ENCODE data around the gene IGSF21.
"Not testable (repeated sequence)": the region's sequence is repeated elsewhere in the genome, so short reads cannot be mapped to it uniquely, and the experiment has no call there.

IGSF21 gene

DNA sequence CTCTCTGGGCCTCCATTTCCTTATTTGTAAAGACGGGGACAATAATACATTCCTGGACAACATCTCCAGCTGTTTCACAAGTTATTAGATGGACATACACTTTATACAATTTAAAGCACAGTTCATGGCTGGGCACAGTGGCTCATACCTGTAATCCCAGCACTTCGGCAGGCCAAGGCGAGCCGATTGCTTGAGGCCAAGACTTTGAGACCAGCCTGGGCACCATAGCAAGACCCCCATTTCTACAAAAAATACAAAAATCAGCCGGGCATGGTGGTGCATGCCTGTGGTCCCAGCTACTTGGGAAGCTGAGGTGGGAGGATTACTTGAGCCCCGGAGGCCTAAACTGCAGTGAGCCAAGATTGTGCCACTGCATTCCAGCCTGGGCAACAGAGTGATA, 34.1 kb downstream of the IGSF21 start:
- H3K4me3 ChIP-seq, result no peak overlapping the region
- H3K27ac ChIP-seq, result no peak overlapping the region

DNA sequence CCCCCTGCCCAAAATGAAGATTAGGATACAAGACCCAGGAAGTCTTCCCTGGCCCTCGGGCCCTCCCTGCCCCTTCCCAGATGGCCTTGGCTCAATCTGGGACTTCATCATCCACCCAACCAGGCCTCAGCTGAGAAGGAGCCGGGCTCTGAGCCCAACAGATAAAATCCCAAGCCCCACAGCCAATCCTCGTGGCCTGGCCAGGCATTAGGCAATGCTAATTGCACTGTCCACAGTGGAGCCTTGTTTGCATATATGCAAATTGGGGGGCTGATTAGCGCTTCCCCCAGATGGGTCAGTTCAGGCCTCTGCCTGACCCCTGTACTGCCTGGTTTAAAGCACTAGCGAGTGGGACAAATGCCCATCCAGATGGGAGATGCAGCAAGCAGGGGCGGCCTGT, 34.9 kb downstream of the IGSF21 start:
- no peak overlapping the region for H3K27ac ChIP-seq

DNA sequence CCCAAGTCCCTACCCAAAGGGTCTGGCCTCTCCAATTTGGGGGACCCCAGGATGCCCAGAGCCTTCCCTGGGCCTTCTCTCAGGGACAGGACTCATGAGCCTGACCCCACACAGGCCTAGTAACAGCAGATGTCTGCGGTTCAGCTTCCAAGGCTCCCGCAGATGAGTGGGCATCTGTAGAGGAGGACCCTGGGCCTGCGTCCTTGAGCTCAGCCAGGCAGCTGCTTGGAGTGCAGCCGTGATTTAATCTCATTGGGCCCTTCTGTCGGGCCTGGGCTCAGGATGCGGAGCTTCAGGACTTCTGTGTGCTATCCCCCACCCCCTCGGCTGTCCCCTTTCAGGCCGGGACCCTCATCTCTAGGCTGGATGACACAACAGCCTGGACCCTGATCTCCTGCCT, 35.4 kb downstream of the IGSF21 start:
- Histone ChIP-seq H3K27ac (no peak overlapping the region), H3K4me3 (no peak overlapping the region)

More for the DNA sequence above, 34.9 kb downstream of the IGSF21 start:
- H3K4me3 ChIP-seq, result no peak overlapping the region

DNA sequence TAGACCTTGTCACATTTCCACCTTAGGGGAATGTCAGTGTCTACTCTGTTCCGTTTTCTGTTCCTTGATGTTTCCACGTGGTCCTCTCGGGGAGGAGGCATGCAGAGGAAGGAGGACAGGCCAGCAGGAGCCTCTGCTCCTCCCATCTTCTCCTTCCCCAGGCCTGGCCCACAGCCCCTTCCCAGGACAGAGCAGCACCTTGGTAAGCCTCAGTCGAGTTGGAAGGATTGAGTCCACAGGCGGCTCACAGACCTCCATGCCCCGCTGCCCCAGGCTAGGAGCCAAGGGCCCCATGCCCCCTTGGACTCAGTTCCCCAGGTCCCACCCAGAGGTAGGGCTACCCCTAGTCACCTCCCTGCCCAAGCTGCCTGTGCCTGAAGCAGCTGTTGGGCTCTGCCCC, 36.5 kb downstream of the IGSF21 start:
- no peak overlapping the region for H3K27ac ChIP-seq
- H3K4me3 ChIP-seq, result no peak overlapping the region

DNA sequence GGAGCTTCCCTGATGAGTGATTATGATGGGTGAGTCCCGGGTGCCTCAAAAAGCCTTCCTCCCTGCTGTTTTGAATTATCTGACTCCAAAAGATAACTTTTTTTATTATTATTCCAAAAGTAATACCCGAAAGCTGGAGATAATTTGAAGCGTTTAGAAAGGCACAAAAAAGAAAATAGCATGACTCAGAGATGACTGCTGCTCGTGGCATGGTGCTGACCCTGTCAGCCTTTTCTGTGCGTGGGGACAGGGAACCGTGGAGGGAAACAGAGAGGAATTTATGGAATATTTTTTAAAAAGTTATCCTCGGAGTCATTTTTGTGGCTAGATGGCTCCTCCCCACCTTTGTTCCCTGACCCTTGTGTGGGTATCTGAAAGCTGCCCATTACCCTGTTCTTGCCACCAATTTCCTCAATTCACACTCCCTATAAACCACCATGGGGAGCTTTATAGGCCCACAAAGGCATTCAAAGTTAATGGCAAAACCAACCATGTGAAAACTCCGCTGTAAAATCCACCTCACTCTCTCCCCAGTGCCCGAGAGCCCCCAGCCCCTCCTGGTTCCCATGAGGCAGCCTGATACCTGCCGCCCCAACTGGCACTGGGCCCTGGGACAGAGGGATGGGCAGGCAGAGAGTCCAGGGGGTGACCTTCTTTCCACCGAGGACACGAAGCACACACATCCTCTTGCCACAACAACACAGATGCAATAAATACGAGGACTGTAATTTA, 37.5 kb downstream of the IGSF21 start:
- H3K27ac ChIP-seq, result no peak overlapping the region
- H3K4me3 ChIP-seq, result no peak overlapping the region

DNA sequence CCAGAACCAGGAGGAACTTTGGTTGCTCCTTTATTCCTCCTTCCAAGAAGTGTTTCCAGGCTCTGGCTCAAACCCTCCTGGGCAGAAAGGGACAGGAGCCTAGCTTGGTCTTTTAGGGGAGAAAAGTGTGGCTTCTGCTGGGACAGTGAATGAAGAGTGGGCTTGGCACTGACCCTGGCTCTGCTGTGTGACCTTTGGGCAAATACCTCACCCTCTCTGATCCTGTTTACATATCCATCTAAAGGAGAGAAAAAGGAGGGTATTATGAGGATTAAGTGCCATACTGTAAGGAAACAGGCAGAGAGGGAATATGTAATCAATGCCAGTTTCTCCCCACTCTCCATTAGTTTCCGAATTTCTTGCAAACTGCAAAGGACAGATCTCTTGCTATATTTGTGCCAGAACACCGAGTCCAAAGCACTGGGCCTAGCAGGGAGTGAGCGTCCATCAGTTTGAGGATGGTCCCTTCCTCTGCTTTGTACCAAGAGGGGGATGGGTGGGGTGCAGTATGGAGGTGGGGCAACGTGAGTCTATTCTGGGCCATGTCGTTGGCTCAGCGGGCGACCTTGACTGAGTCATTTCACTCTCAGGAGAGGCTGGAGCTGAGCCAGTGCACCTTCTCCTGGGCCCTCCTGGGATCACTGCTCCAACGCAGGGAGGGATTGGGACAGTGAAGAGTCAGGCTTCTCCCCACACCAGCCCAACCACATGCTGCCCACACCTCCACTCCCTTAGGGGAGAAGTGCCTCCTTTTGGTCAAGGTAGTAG, 38.4 kb downstream of the IGSF21 start:
- Histone ChIP-seq H3K27ac (no peak overlapping the region), H3K4me3 (no peak overlapping the region)

DNA sequence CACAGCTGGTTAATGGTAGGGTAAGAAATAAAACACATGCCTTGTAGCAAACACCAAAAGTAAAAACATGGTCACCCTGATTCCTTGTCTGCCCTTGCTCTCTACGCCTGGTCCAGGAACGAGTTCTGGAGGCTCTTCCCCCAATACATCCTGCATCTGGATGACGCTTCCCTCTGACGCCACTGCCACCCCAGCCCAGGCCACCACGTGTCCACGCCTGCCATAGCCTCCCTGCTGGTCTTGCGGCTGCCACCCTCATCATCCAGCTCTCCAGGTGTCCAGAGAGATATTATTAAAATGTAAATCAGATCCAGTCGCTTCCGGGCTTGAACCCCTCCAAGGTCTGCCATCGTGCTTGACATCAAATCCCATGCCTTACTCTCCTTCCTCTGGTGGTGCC, 39.3 kb downstream of the IGSF21 start:
- Histone ChIP-seq H3K27ac (no peak overlapping the region), H3K4me3 (no peak overlapping the region)

DNA sequence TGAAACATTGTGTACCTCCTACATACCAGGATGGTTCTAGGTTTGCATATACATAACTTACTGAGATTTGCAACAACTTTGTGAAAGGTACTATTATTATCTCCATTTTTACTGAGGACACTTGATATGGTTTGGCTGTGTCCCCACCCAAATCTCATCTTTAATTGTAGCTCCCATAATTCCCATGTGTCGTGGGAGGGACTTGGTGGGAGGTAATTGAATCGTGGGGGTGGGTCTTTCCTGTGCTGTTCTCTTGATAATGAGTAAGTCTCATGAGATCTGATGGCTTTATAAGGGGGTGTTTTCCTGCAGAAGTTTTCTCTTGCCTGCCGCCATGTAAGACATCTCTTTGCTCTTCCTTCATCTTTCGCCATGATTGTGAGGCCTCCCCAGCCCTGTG, 40.1 kb downstream of the IGSF21 start:
- Histone ChIP-seq H3K27ac (no peak overlapping the region), H3K4me3 (no peak overlapping the region)

DNA sequence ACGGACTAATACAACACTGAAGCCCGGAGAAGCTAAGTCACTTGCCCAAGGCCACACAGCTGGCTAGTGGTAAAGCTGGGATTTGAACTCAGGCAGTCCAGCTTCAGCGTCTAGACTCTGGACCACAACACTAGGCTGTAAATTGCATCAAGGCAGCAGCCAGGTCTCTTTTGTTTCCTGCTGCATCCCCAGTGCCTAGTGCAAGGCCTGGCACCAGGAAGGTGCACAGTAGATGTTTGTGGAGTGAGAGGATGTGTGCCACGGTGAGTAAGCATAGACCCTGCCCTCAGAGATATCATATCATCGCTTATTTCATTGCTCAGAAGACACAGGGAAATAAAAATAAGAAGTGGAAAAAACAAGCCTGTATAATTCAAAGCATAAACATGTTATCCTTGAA, 40.9 kb downstream of the IGSF21 start:
- H3K4me3 ChIP-seq, result no peak overlapping the region
- H3K27ac ChIP-seq, result no peak overlapping the region

DNA sequence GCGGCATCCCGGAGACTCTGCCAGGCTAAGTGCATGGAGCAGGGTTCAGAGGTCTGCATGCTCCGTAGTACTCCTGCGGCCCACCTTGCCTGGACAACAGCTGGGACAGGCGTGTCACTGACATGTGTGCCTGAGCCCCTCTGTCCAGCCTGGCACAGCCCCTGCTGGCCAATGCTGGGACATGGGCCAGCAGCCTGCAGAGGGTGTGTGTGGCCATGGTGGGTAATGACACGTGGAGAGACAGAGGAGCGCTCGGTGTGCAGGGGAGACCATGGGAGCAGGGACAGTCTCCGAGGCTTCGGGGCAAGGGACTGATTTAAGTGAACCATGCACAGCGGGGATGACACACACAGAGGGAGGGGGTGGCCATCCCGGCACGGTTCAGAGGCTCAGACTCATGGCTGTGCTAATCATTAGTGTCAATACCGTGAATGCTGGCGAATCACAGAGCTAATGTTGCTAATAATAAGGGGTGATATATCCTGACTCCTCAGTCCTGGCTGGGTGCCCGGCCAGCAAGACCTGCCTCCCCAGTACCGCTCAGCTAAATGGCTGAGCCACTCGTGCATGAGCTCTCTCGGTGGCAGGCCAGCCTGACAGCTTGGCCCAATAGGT, 41.5 kb downstream of the IGSF21 start:
- Histone ChIP-seq H3K4me3 (no peak overlapping the region), H3K27ac (no peak overlapping the region)

DNA sequence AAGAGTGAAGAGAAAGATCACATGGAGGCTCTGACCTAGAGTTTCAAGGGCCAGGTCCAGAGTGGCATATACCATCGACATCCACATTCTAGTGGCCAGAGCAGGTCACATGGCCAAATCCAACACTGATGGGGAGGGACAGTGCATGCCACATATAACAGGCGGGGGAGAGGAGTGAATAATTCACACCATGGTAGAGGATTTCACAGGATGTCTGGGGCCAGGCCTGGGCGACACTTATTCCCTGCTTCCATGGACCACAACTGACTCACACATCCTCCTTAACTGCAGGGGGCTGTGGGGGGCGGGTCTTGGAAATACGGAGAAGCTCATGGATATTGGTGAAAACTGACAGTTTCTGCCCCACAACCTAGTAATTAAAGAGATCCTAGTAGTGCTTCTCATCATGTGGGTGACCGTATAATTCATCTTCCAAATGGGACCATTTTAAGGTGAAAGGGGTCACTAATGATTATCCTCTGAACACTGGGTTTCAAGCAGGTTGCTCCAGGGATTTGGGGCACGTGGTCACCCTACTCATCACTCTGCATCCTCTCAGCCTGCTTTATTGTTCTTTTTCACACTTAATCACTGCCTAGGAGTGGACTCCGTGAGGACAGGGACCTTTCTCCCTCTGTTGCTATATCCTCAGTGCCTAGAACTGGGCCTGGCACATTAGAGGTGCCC, 44.0 kb downstream of the IGSF21 start:
- Histone ChIP-seq H3K27ac (no peak overlapping the region), H3K4me3 (no peak overlapping the region)

DNA sequence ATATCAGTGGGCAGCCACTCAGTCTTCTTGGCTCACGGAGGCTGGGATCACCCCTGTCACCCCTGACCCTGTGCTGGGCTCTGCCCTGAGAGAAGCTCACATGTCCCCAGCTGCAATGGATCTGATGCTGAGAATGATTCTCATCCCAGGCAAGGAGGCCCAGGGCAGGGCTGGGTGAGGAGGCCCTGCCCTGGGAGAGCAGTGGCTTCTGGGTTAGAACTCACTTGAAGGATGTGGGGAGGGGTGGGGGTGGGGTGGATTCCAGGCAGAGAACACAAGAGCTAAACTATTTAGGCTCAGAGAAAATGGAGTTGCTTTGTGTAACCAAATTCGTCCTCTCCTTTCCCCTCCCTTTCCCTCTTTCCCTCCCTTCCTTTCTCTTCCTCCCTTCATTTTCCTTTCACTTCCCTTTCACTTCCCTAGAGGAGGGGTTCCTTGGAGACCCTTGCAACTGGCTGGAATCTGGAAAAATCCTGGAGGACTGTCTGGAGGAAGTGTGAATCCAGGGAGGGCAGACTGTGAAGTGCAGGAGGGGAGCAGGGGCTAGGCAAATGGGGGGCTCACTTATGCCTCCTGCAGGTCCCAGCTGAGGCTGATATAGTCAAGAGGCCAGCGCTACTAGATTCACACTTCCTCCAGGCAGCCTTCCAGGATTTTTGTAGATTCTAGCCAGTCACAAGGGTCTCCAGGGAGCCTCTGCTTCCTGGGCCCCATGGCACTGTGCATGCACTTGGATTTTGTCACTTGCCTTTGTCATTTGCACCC, 47.0 kb downstream of the IGSF21 start:
- no peak overlapping the region for H3K27ac ChIP-seq
- H3K4me3 ChIP-seq, result no peak overlapping the region

DNA sequence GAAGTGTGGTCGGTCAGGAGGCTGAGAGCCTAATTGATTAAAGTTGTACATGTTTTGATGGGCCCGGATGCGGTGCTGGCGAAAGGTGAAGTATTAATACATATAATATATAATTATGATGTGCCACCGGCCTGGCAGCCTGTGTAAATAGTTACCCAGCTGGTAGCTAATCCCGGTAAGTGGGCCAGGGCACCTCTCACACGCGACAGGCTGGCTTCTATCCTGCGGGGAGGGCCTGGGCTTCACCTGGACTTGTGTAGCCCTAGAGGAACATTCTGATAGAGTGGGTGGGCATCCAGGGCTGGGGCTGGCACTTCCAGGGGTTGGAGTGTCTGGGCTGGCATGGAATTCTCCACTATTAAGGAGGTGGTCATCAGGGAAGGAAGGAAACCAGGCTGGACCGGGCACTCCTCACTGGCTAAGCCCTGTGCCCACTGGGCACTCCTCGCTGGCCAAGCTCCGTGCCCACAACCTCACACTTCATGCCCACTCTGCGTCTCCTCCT, 48.3 kb downstream of the IGSF21 start:
- Histone ChIP-seq H3K27ac (no peak overlapping the region), H3K4me3 (no peak overlapping the region)

DNA sequence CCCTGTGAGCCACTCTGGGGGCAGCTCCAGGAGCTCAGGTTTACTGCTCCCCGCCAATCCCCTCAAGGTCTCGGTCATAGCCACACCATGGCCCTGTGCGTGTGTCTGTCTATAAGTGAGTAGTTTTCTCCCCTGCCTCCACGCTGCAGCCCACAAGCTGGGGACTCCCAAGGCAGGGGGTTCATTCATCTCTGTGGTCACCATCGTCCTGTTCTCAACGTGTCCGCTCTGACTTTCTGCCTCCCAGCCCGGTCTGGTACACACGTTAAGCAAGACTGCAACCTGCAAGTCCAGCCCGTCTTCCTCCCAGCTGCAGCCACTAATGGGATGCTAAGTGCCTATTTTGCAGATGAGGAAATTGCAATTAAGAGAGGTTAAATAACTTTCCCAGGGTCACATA, 49.8 kb downstream of the IGSF21 start:
- no peak overlapping the region for H3K27ac ChIP-seq
- H3K4me3 ChIP-seq, result no peak overlapping the region

DNA sequence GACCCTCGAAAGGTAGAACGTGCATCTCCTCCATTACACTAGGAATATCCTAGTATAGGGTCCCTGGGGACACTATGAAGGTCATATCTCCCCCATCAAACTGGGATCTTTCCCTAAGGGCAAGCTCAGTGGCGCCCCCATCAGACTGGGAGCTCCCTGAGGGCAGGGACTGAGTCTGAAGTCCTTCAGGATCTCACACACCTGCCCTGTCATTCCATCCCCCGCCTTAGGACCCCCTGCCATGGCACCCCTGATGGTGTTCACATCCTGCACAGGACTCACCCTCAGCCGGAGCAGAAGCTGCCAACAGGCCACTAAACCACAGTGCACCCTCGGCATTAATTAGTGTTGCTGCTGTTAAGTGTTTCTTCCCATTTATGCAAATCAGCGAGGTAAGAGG, 50.4 kb downstream of the IGSF21 start:
- Histone ChIP-seq H3K4me3 (no peak overlapping the region), H3K27ac (no peak overlapping the region)

DNA sequence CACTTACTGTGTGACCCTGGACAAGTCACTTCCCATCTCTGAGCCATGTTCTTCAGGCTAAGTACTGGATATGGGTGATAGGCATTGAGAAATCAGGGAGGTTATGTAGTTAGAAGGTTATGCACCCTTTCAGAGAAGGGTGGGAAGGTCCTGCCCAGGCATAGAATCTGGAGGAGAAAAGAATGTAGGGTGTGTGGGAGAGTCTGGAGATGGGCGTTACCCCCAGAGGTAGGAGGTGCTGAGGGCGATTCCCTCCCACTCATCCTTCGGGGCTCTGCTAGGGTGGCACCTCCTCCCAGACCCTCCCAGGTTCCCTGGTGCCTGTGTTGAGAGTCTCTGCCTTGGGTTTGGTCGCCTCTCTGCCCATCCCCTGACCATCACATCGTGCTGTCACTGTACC, 51.1 kb downstream of the IGSF21 start:
- Histone ChIP-seq H3K27ac (no peak overlapping the region), H3K4me3 (no peak overlapping the region)

DNA sequence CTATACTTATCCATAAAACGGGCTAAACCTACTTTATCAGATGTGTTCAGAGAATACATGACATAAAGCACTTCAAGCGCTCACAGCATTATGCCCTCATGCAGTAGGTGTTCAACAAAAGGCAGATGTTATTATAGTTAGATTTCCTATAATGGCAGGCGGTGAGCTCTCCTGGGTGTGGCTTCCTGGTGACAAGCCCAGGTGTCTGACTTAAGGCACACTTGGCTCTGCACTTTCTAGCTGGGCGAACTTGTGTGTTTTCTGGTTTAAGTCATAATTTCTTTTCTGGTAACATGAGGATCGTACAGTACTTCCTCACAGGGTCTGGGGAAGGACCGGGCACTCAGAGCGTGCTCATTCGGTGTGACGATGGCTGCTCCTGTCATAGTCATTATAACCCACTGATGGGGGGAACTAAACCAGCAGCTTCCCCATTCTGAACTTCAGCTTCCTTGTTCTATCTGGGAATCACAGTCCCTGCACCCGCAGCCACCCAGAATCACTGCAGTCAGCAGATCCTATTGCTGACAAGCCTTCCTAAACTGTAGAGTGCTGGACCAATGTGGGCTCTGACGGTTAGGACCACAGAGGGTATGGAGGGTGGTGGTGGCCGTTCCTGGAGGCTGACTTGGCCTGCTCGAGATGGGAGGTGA, 52.8 kb downstream of the IGSF21 start:
- H3K27ac ChIP-seq, result peak overlapping the region in 10 of 21 experiments; percentile 28 to 60 (median 47)
- H3K4me3 ChIP-seq, result no peak overlapping the region

DNA sequence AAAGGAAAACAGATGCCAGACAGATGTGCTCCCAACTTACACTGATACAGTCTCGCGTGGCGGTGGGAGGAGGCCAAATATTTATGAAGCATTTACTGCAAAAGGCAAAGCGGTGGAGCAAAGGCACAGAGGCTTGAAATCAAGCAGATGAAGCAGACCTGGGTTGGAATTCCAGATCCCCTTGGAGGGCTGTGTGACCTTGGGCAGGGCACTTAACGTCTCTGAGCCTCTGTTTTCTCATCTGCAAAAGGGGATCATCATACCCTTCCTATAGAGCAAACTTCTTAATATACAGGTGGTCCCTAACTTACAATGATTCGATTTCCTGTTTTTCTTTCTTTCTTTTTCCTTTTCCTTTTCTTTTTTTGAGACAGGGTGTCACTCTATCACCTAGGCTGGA, 54.1 kb downstream of the IGSF21 start:
- H3K4me3 ChIP-seq, result no peak overlapping the region
- H3K27ac ChIP-seq, result peak overlapping the region in 2 of 21 experiments; percentile 28 to 45

DNA sequence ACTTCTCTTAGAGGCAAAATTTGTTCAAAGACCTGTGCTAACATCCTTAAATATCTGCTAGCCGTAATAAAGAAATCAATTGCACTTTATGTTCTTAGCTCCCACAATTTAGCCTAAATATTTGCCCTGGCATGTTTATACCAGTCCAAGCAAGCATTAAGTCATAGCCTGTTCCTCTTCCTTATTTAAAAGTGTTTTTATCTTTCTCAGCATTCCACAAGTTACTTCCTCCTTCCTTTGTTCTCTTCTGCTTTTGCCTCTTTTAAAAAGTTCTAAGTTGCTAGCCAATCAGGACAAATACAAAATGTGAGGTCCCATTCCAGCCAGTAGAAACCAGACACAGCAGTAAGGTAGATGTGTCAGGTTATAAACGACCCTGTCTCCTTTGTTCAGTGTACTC, 58.0 kb downstream of the IGSF21 start:
- H3K4me3 ChIP-seq, result not testable (repeated sequence)
- H3K27ac ChIP-seq, result peak overlapping the region in 11 of 21 experiments; percentile 3 to 68 (median 34)

Data from skin epidermis (tissue), 12 donors.